ENCODE measurements around the gene FBXO15.

FBXO15 gene

GRCh38 chr18:74147779-74148542 is at the start of gene FBXO15, which contains the start of gene TIMM21:
TSS of gene FBXO15 (minus strand) at chr18:74147834. CDS start at chr18:74147785, 49 bp downstream.
TSS of gene TIMM21 (plus strand) at chr18:74148523. CDS start at chr18:74148809, 286 bp downstream.
- peak; percentile 98 for DNase-seq

GRCh38 chr18:74196220-74197119 is 48.8 kb upstream of the FBXO15 start:
- peak; percentile 81 for DNase-seq

- no peak for DNase-seq
Observed at GRCh38 chr18:74194691-74195090, 47.1 kb upstream of the FBXO15 start.

GRCh38 chr18:74191577-74191976 is 43.9 kb upstream of the FBXO15 start:
- DNase-seq, result no peak

GRCh38 chr18:74190086-74190485 is 42.5 kb upstream of the FBXO15 start:
- DNase-seq, result no peak

- no peak for DNase-seq
Observed at GRCh38 chr18:74186661-74187060, 39.0 kb upstream of the FBXO15 start.

- DNase-seq, result no peak
Observed at GRCh38 chr18:74185860-74186259, 38.2 kb upstream of the FBXO15 start.

GRCh38 chr18:74184875-74185274 is 37.2 kb upstream of the FBXO15 start:
- DNase-seq, result no peak

GRCh38 chr18:74183130-74183529 is 35.5 kb upstream of the FBXO15 start:
- no peak for DNase-seq

- DNase-seq, result no peak
Observed at GRCh38 chr18:74182335-74182734, 34.7 kb upstream of the FBXO15 start.

- no peak for DNase-seq
Observed at GRCh38 chr18:74179623-74180199, 32.1 kb upstream of the FBXO15 start.

GRCh38 chr18:74178884-74179283 is 31.2 kb upstream of the FBXO15 start:
- DNase-seq, result no peak

- DNase-seq, result no peak
Observed at GRCh38 chr18:74175658-74176057, 28.0 kb upstream of the FBXO15 start.

- DNase-seq, result no peak
Observed at GRCh38 chr18:74173434-74173750, 25.8 kb upstream of the FBXO15 start.

- peak; percentile 9 for DNase-seq
Observed at GRCh38 chr18:74172697-74173433, 25.2 kb upstream of the FBXO15 start.

- peak; percentile 67 for DNase-seq
Observed at GRCh38 chr18:74171910-74172606, 24.4 kb upstream of the FBXO15 start.

GRCh38 chr18:74166386-74166785 is 18.8 kb upstream of the FBXO15 start:
- DNase-seq, result no peak

GRCh38 chr18:74163019-74163660 is 15.5 kb upstream of the FBXO15 start:
- DNase-seq, result no peak

- DNase-seq, result no peak
Observed at GRCh38 chr18:74155276-74155675, 7.6 kb upstream of the FBXO15 start.

GRCh38 chr18:74154716-74155115 is 7.1 kb upstream of the FBXO15 start:
- no peak for DNase-seq

GRCh38 chr18:74153793-74154192 is 6.2 kb upstream of the FBXO15 start:
- no peak for DNase-seq

- no peak for DNase-seq
Observed at GRCh38 chr18:74153377-74153776, 5.7 kb upstream of the FBXO15 start.

Data from OCI-M1 (cell line).